ENCODE measurements around the gene GJA4. TPM values are rescaled to one million over a fixed set of nuclear protein-coding genes. Genes with fewer than 3 reads are reported as not detected.

GJA4 gene
- total and polyA plus RNA-seq, 2 of the 13 experiments (the other 11 are each of a cell fraction or from before 2014, with no cell fraction given) = not detected

DNA sequence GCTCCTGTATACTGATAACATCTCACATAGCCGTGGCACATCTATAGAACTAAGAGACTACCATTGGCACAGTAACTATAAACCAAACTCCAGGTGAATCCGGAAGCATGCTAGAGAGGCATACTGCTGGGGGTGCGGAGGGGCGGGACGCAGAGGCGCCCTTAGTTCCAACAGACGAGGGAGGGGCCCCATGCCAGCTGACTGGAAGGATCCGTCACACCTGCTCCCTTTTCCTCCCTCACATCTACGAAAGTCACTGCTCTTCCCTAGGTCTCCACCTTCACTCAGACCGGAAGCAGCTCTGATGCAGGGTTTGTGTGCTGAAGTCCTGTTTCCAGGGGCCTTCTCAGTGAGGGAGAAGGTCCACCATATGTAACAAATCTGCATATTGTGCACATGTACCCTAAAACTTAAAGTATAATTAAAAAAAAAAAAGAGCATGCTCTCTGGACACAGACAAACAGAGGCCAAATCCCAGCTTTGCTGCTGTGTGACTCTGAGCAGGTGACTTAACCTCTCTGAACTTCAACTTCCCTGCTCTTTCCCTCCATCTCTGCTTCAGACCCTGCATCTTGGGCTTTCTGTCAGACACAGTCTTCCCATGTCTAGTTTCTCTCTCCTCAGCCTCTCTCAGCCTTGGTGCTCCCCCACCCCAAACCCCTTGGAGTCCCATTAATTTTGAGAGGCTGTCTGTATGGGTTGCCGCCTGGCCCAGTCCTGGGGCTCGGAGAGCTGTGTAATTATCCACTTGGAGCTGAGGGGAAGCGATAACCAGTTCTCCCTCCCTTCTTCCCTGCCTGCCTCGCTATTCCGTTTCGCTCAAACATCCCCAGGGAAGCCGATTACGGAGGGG is 45.8 kb upstream of the GJA4 start:
- TF ChIP-seq ZNF205 (CRISPR knock-in tag; IDR thresholded peaks at IDR 0.05) (no peak), ZNF768 (CRISPR knock-in tag; IDR thresholded peaks at IDR 0.05) (peak; percentile 69; the same call in 1 of the 2 replicates)
- no peaks in the 10 kb centered on the region for H3K36me3 ChIP-seq (replicated peaks in 1 of 2; ENCODE audit: control insufficient read depth in 1 of 2, insufficient read depth in 2 of 2, low read length in 2 of 2)
- peaks cover 0 to 9% of the 10 kb centered on the region in 2 experiments; a peak in 4 of 5 replicates for H3K27me3 ChIP-seq (ENCODE audit: control insufficient read depth in 1 of 2, insufficient read depth in 2 of 2, low read length in 2 of 2)
- H3K79me2 ChIP-seq (ENCODE audit: insufficient read depth, low read length) = no peaks in the 10 kb centered on the region
- H3K9ac ChIP-seq (ENCODE audit: insufficient read depth, low read depth, low read length) = no peak overlapping the region
- ATAC-seq (no peak), DNase-seq (ENCODE audit: low spot score) (no peak), FAIRE-seq (no peak)
- CTCF ChIA-PET (ENCODE audit: low intra/inter-chr PET ratio, low total read pairs) = no interaction called here
- no peak overlapping the region for H3K4me3 ChIP-seq (replicated peaks in 1 of 3; ENCODE audit: insufficient read depth in 1 of 3, low read depth in 2 of 3, low read length in 3 of 3)
- no peak overlapping the region for H2AFZ ChIP-seq (ENCODE audit: low read length)
- in situ Hi-C loops (cut with HindIII; ENCODE audit: extremely low pct_ligation_motif_present, low pct_unique_long_range_greater_than_20kb) (loop anchor here (10.0 kb wide), 3 partner anchors 202 to 1112 kb away; no protein-coding TSS in a partner anchor), intact Hi-C loops (cut with micrococcal nuclease; ENCODE audit: unreplicated experiment) (no loop called here)
- POLR2A ChIA-PET = no interaction called here
- no peaks in the 10 kb centered on the region for H4K20me1 ChIP-seq (ENCODE audit: insufficient read depth, low read length)
- WGBS (ENCODE audit: low lambda C conversion rate) = 19% methylated on average over 17 of the region's 18 CpGs
- H3K27ac ChIP-seq (ENCODE audit: extremely low read length, insufficient read depth, low read length) = no peak overlapping the region
- H3K4me2 ChIP-seq (ENCODE audit: low read depth, low read length) = no peak overlapping the region
- peaks cover 6% of the 10 kb centered on the region; the same call in 1 of the 2 replicates for H3K4me1 ChIP-seq (ENCODE audit: insufficient read depth, low read length)
- BruUV-seq (replicated peaks) = no TSS peak
- H3K9me3 ChIP-seq (ENCODE audit: low read length) = no peaks in the 10 kb centered on the region

DNA sequence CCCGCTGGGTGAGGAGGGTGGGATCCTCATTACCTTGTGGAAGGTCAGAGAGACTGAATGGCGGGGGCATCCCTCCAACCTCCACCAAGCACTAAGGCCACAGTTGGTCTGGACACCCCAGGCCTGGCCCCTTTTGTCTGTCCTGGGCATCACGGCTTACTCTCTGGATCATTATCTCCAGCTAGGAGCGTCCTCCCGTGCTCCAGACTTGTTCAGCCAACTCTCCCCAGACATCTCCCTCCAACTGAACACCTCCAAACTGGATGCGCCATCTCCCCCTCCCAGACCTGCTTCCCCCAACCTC is 45.2 kb upstream of the GJA4 start:
- no peaks in the 10 kb centered on the region for H3K9me3 ChIP-seq (ENCODE audit: low read length)
- intact Hi-C loops (cut with micrococcal nuclease; ENCODE audit: unreplicated experiment) (no loop called here), in situ Hi-C loops (cut with HindIII; ENCODE audit: extremely low pct_ligation_motif_present, low pct_unique_long_range_greater_than_20kb) (loop anchor here (10.0 kb wide), 3 partner anchors 203 to 1113 kb away; no protein-coding TSS in a partner anchor)
- DNase-seq (ENCODE audit: low spot score) (no peak), FAIRE-seq (no peak), ATAC-seq (no peak)
- no peak overlapping the region for H3K9ac ChIP-seq (ENCODE audit: insufficient read depth, low read depth, low read length)
- H4K20me1 ChIP-seq (ENCODE audit: insufficient read depth, low read length) = no peaks in the 10 kb centered on the region
- H3K4me2 ChIP-seq (ENCODE audit: low read depth, low read length) = no peak overlapping the region
- no peaks in the 10 kb centered on the region for H3K79me2 ChIP-seq (ENCODE audit: insufficient read depth, low read length)
- no TSS peak for BruUV-seq (replicated peaks)
- no peaks in the 10 kb centered on the region for H3K36me3 ChIP-seq (replicated peaks in 1 of 2; ENCODE audit: control insufficient read depth in 1 of 2, insufficient read depth in 2 of 2, low read length in 2 of 2)
- 0% methylated on average over 5 of the region's 6 CpGs for WGBS (ENCODE audit: low lambda C conversion rate)
- no peak overlapping the region for H3K4me3 ChIP-seq (replicated peaks in 1 of 3; ENCODE audit: insufficient read depth in 1 of 3, low read depth in 2 of 3, low read length in 3 of 3)
- TF ChIP-seq NFE2L2 (IDR thresholded peaks at IDR 0.05; ENCODE audit: low read length) (no peak), CBX1 (IDR thresholded peaks at IDR 0.05; ENCODE audit: low read depth) (no peak), CBFB (CRISPR knock-in tag; IDR thresholded peaks at IDR 0.05) (no peak), ZNF629 (CRISPR knock-in tag; conservative IDR thresholded peaks at IDR 0.05) (no peak), ZNF260 (CRISPR knock-in tag; IDR thresholded peaks at IDR 0.05; ENCODE audit: borderline replicate concordance, low read depth) (no peak), TCF7L2 (IDR thresholded peaks at IDR 0.05; ENCODE audit: low read depth, low read length) (no peak), HNRNPH1 (optimal IDR thresholded peaks at IDR 0.05; ENCODE audit: low read depth, low read length) (no peak), STAG1 (CRISPR knock-in tag; IDR thresholded peaks at IDR 0.05) (no peak), NR2C2 (CRISPR knock-in tag; IDR thresholded peaks at IDR 0.05; ENCODE audit: borderline replicate concordance) (no peak), SKI (IDR thresholded peaks at IDR 0.05; ENCODE audit: partially characterized antibody) (no peak), CAMTA2 (CRISPR knock-in tag; IDR thresholded peaks at IDR 0.05; ENCODE audit: borderline replicate concordance) (no peak), SUZ12 (IDR thresholded peaks at IDR 0.05; ENCODE audit: low read depth, low read length) (no peak), PCBP1 (IDR thresholded peaks at IDR 0.05; ENCODE audit: borderline replicate concordance, low read depth, low read length) (no peak), YY1 (IDR thresholded peaks at IDR 0.05; ENCODE audit: insufficient read depth, insufficient replicate concordance, low read depth, low read length) (no peak)
- H3K27ac ChIP-seq (ENCODE audit: extremely low read length, insufficient read depth, low read length) = no peak overlapping the region
- peaks cover 0 to 4% of the 10 kb centered on the region in 2 experiments; a peak in 2 of 5 replicates for H3K27me3 ChIP-seq (ENCODE audit: control insufficient read depth in 1 of 2, insufficient read depth in 2 of 2, low read length in 2 of 2)
- CTCF ChIA-PET (ENCODE audit: low intra/inter-chr PET ratio, low total read pairs) = no interaction called here
- H3K4me1 ChIP-seq (ENCODE audit: insufficient read depth, low read length) = 0 out of 2 replicates have a peak, but pooled peaks cover under 1% of the 10 kb centered on the region
- POLR2A ChIA-PET = no interaction called here
- no peak overlapping the region for H2AFZ ChIP-seq (ENCODE audit: low read length)

Measured in HepG2 (cell line).